Measurements from ENCODE around the gene PELI2.

Gene PELI2

DNA sequence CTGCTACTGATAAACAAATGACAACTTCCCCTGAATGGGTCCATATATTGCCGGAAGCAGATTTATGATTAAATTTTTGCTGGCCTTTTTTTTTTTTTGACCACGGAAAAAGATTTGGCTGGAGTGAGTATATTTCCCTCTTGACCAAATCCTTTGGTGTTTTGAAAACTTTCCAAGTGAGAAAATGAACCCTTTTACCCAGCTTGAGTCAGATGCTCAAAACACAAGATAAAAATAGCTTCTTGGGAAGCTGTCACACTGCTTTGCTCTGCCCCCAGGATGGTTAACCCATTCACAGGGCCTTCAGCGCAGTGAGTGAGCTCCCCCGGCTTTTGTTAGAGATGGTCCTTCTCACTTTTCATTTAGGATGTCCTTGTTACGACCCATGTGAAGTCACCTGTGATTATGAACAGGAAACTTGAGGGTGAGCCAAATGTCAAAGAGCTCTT lies 224.3 kb downstream of the PELI2 start:
- Histone ChIP-seq H3F3A (ENCODE audit: insufficient read depth, low read length) (no peaks in the 10 kb centered on the region), H3K79me2 (ENCODE audit: insufficient read depth, low read length) (no peaks in the 10 kb centered on the region), H3K36me3 (ENCODE audit: insufficient read depth, low read length) (no peaks in the 10 kb centered on the region), H3K9me3 (ENCODE audit: low read length) (no peaks in the 10 kb centered on the region), H4K20me1 (ENCODE audit: insufficient read depth, low read length) (no peaks in the 10 kb centered on the region), H3K9me2 (ENCODE audit: low read depth, low read length) (no peaks in the 10 kb centered on the region), H2AFZ (ENCODE audit: low read length) (no peak overlapping the region), H3K4me1 (ENCODE audit: insufficient read depth, low read length, severe bottlenecking) (peaks cover 11% of the 10 kb centered on the region), H3K27me3 (ENCODE audit: insufficient read depth, low read length) (no peaks in the 10 kb centered on the region), H3K4me2 (ENCODE audit: low read length) (no peak overlapping the region), H3K9ac (ENCODE audit: low read length) (no peak overlapping the region), H3K27ac (ENCODE audit: low read depth, low read length, poor library complexity, severe bottlenecking) (no peak overlapping the region), H3K4me3 (ENCODE audit: low read depth, low read length, poor library complexity, severe bottlenecking) (no peak overlapping the region)
- TF ChIP-seq, protein P1, sequence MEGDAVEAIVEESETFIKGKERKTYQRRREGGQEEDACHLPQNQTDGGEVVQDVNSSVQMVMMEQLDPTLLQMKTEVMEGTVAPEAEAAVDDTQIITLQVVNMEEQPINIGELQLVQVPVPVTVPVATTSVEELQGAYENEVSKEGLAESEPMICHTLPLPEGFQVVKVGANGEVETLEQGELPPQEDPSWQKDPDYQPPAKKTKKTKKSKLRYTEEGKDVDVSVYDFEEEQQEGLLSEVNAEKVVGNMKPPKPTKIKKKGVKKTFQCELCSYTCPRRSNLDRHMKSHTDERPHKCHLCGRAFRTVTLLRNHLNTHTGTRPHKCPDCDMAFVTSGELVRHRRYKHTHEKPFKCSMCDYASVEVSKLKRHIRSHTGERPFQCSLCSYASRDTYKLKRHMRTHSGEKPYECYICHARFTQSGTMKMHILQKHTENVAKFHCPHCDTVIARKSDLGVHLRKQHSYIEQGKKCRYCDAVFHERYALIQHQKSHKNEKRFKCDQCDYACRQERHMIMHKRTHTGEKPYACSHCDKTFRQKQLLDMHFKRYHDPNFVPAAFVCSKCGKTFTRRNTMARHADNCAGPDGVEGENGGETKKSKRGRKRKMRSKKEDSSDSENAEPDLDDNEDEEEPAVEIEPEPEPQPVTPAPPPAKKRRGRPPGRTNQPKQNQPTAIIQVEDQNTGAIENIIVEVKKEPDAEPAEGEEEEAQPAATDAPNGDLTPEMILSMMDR (IDR thresholded peaks at IDR 0.05; ENCODE audit: low read length), result no peak
- no peak for TF ChIP-seq EZH2 (IDR thresholded peaks at IDR 0.05; ENCODE audit: borderline replicate concordance, low read length)

DNA sequence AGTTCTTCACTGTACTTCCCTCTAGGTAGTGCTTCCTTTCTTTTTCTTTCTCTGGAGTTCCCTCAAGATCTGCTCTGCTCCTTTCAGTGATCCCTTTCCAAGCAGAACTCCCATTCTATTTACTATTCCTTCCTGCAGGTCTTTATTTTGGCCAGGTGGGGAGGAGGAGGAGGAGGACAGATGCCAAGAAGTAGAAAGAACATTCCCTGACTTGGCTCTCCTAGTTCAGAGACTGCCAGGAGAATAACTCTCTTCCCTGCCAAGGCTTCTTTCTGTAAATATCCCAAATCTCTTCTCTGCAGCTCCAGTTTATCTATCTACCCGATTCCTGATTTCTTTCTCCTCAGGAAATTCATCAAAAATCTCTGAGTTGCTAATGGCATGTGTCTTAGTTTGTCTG lies 231.7 kb downstream of the PELI2 start:
- H3K4me2 ChIP-seq (ENCODE audit: low read length), result no peak overlapping the region
- no peak overlapping the region for H3K9ac ChIP-seq (ENCODE audit: low read length)
- no peak overlapping the region for H2AFZ ChIP-seq (ENCODE audit: low read length)
- H3K9me3 ChIP-seq (ENCODE audit: low read length), result no peaks in the 10 kb centered on the region
- H3K79me2 ChIP-seq (ENCODE audit: insufficient read depth, low read length), result no peaks in the 10 kb centered on the region
- no peaks in the 10 kb centered on the region for H3K9me2 ChIP-seq (ENCODE audit: low read depth, low read length)
- H3K27ac ChIP-seq (ENCODE audit: low read depth, low read length, poor library complexity, severe bottlenecking), result no peak overlapping the region
- H3K4me1 ChIP-seq (ENCODE audit: insufficient read depth, low read length, severe bottlenecking), result no peaks in the 10 kb centered on the region
- no peaks in the 10 kb centered on the region for H4K20me1 ChIP-seq (ENCODE audit: insufficient read depth, low read length)
- H3K4me3 ChIP-seq (ENCODE audit: low read depth, low read length, poor library complexity, severe bottlenecking), result no peak overlapping the region
- no peaks in the 10 kb centered on the region for H3F3A ChIP-seq (ENCODE audit: insufficient read depth, low read length)
- no peaks in the 10 kb centered on the region for H3K36me3 ChIP-seq (ENCODE audit: insufficient read depth, low read length)
- no peaks in the 10 kb centered on the region; the same call in 1 of the 2 replicates for H3K27me3 ChIP-seq (ENCODE audit: insufficient read depth, low read length)
- no peak for TF ChIP-seq EZH2 (IDR thresholded peaks at IDR 0.05; ENCODE audit: borderline replicate concordance, low read length)
- TF ChIP-seq, protein P1 (IDR thresholded peaks at IDR 0.05; ENCODE audit: low read length), result no peak

Measured in OCI-LY1 (cell line).